Thyroid gland (tissue), 4 donors: ENCODE results near the gene OXLD1. TPM values are rescaled to one million over a fixed set of nuclear protein-coding genes. Genes with fewer than 3 reads are reported as not detected.

Experiments used
- DNase-seq, 2 donors: peaks; one replicate each; pipeline ENCODE4 v3.0.0-alpha.2; 2019
- H3K27ac ChIP-seq, 3 donors: fragments of 200-600 bp; sonication (generic); 1 replicate in 2 of 3; 2 replicates in 1 of 3; pipeline ENCODE4 v1.5.1; 2016 to 2019; ENCODE audit warnings: mild to moderate bottlenecking in 1 of 3, moderate library complexity in 1 of 3
- H3K27me3 ChIP-seq: fragments of 200-600 bp; sonication (generic); one replicate; pipeline ENCODE4 v1.5.1; 2019
- H3K36me3 ChIP-seq, 2 donors: fragments of 200-600 bp; sonication (generic); one replicate each; pipeline ENCODE4 v1.5.1; 2016 to 2019
- H3K4me1 ChIP-seq, 2 donors: fragments of 200-600 bp; sonication (generic); one replicate each; pipeline ENCODE4 v1.5.1; 2017 to 2019
- H3K4me3 ChIP-seq, 3 donors: fragments of 200-600 bp; sonication (generic); replicated peaks in 1 of 3; 1 replicate in 2 of 3; 2 replicates in 1 of 3; pipeline ENCODE4 v1.5.1; 2016; ENCODE audit warnings: mild to moderate bottlenecking in 1 of 3
- H3K9me3 ChIP-seq: fragments of 200-600 bp; sonication (generic); one replicate; pipeline ENCODE4 v1.5.1; 2017
- POLR2A ChIP-seq, 2 donors: fragments of 450-650 bp; IDR thresholded peaks; one replicate each; pipeline ENCODE4 v1.6.1; 2017; ENCODE audit warnings: antibody characterized with exemption in 2 of 2, mild to moderate bottlenecking in 2 of 2, moderate library complexity in 1 of 2
- WGBS, 2 donors: methylation state at CpG; one replicate each; pipeline ENCODE4 v1.1.5; 2017; 5-methylcytosine and 5-hydroxymethylcytosine counted together
- intact Hi-C: fragments of 100-400 bp; cut with DNase I; formaldehyde crosslinking; loops from one replicate; pipeline ENCODE4 v1.15.1; 2023
- total RNA-seq, 4 donors: library from RNA; depleted of rRNA; stranded (reverse); fragments of >200 nt; gene quantifications; one replicate each; pipeline ENCODE4 v1.2.3, GENCODE V29; 2016
- TF ChIP-seq, protein P1 (sequence below), 6 experiments: fragments of 200-600 bp in 3 of 6; fragments of 450-650 bp in 3 of 6; sonication (generic) in 3 of 6; IDR thresholded peaks; one replicate each; pipeline ENCODE4 v1.5.1; 2016 to 2019; ENCODE audit warnings: antibody characterized with exemption in 6 of 6, mild to moderate bottlenecking in 2 of 6, inconsistent platforms in 1 of 6, moderate library complexity in 1 of 6

Gene OXLD1
- total RNA-seq, 4 donors from 2014 or later = 20.5 to 46.3 (median 34.2) TPM

DNA sequence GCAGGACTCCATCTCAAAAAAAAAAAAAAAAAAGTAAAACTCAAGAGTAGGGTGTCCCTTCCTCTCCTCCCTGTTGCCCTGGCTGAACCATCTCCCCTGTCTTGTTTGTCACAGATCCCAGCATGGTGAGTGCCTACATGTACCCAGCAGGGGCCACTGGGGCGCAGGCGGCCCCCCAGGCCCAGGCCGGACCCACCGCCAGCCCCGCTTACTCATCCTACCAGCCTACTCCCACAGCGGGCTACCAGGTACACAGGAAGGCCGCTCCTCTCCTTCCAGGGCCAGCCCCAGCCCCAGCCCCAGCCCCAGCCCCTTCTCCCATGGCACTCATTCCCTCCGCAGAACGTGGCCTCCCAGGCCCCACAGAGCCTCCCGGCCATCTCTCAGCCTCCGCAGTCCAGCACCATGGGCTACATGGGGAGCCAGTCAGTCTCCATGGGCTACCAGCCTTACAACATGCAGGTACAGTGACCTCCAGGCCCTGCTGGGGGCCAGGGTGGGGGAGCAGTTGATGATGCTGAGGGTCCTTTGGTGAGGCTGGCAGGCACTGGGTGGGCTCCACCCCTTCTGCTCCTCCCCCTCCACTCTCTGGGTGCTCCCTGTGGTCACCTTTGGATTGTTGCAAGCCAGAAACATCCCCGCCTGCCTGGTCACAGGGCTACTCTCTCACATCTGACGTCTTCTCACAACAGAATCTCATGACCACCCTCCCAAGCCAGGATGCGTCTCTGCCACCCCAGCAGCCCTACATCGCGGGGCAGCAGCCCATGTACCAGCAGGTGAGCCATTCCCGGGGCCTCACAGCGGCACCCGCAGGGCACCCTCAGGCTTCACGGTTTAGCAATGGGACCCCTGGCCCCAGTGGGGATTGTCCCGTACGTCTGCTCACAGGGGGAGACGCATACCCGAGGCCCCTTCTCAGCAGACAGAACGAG lies 34.2 kb upstream of the OXLD1 start:
- intact Hi-C loops = no loop called here
- Histone ChIP-seq H3K9me3 (no peaks in the 10 kb centered on the region), H3K4me1 (peaks cover 18 to 24% of the 10 kb centered on the region in 2 donors), H3K4me3 (no peak overlapping the region), H3K27ac (no peak overlapping the region), H3K27me3 (no peaks in the 10 kb centered on the region), H3K36me3 (peaks cover 34 to 48% of the 10 kb centered on the region in 2 donors)
- no peak for DNase-seq
- 91 to 93% methylated on average over 22 to 24 of the region's 25 CpGs for WGBS, 2 donors
- no peak for TF ChIP-seq POLR2A (IDR thresholded peaks at IDR 0.05)
- TF ChIP-seq, protein P1, sequence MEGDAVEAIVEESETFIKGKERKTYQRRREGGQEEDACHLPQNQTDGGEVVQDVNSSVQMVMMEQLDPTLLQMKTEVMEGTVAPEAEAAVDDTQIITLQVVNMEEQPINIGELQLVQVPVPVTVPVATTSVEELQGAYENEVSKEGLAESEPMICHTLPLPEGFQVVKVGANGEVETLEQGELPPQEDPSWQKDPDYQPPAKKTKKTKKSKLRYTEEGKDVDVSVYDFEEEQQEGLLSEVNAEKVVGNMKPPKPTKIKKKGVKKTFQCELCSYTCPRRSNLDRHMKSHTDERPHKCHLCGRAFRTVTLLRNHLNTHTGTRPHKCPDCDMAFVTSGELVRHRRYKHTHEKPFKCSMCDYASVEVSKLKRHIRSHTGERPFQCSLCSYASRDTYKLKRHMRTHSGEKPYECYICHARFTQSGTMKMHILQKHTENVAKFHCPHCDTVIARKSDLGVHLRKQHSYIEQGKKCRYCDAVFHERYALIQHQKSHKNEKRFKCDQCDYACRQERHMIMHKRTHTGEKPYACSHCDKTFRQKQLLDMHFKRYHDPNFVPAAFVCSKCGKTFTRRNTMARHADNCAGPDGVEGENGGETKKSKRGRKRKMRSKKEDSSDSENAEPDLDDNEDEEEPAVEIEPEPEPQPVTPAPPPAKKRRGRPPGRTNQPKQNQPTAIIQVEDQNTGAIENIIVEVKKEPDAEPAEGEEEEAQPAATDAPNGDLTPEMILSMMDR (IDR thresholded peaks at IDR 0.05) = no peak

DNA sequence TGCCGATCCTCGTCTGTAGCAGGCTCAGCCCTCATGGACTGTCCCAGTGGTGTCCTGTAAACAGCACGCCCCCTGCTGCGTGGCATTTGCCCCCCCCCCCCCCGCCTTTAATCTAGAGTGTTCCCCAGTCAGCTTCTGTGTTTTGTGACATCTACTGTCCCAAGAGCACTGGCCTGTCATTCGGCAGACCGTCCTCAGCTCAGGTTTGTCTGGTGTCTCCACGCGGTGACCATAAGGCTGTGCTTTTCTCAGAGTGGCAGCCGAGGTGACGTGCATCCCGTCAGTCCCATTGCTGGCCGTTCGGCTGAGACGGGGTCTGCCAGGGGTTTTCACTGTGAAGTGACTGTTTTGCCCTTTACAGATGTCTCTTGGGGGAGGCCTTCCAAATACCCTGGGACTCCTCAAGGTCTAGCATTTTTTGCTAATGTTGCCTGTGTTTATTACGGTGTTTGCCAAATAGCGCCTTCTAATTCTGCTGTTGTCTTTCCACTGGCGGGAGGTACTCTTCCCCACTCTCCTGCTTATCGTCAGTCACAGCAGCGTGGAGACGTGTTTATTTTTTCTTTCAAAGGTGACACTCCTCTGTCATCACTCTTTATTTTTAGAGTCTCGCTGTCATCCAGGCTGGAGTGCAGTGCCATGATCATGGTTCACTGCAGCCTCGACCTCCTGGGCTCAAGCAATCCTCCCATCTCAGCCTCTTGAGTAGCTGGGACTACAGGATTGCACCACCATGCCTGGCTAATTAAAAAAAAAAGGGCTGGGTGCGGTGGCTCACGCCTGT lies 31.0 kb upstream of the OXLD1 start:
- peaks cover 57 to 73% of the 10 kb centered on the region in 2 donors for H3K36me3 ChIP-seq

DNA sequence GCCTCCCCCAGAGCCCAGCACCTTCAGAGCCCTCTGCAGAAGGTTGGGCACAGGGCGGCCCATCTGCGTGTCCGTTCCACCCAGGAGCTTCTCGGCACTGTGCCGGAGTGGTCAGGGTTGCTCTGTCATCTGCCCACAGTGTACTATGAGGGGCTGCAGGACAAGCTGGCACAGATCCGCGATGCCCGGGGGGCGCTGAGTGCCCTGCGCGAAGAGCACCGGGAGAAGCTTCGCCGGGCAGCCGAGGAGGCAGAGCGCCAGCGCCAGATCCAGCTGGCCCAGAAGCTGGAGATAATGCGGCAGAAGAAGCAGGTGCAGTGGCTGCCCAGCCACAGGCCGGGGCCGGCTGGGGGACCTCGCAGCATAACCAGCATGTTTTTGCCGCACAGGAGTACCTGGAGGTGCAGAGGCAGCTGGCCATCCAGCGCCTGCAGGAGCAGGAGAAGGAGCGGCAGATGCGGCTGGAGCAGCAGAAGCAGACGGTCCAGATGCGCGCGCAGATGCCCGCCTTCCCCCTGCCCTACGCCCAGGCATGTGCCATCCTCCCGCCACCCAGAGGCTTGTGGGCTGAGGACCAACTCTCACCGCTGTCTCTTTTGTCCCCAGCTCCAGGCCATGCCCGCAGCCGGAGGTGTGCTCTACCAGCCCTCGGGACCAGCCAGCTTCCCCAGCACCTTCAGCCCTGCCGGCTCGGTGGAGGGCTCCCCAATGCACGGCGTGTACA lies 30.0 kb upstream of the OXLD1 start:
- H3K4me1 ChIP-seq = peaks cover under 1 to 2% of the 10 kb centered on the region in 2 donors
- peaks cover 61 to 82% of the 10 kb centered on the region in 2 donors for H3K36me3 ChIP-seq
- intact Hi-C loops = no loop called here
- H3K4me3 ChIP-seq = no peak overlapping the region
- no peak overlapping the region for H3K27ac ChIP-seq
- no peak for TF ChIP-seq POLR2A (IDR thresholded peaks at IDR 0.05)
- TF ChIP-seq, protein P1 (IDR thresholded peaks at IDR 0.05) = no peak
- no peaks in the 10 kb centered on the region for H3K27me3 ChIP-seq
- no peaks in the 10 kb centered on the region for H3K9me3 ChIP-seq
- DNase-seq = no peak
- 95 to 96% methylated on average over 21 to 31 of the region's 40 CpGs for WGBS, 2 donors

More for the DNA sequence above, 31.0 kb upstream of the OXLD1 start:
- Histone ChIP-seq H3K27ac (no peak overlapping the region), H3K9me3 (no peaks in the 10 kb centered on the region), H3K4me1 (peaks cover 11 to 13% of the 10 kb centered on the region in 2 donors), H3K4me3 (no peak overlapping the region), H3K27me3 (no peaks in the 10 kb centered on the region)
- intact Hi-C loops = no loop called here
- DNase-seq = no peak
- WGBS, 2 donors = 91 to 92% methylated on average over 23 to 25 of the region's 25 CpGs
- TF ChIP-seq, protein P1 (IDR thresholded peaks at IDR 0.05) = no peak
- TF ChIP-seq POLR2A (IDR thresholded peaks at IDR 0.05) = no peak

DNA sequence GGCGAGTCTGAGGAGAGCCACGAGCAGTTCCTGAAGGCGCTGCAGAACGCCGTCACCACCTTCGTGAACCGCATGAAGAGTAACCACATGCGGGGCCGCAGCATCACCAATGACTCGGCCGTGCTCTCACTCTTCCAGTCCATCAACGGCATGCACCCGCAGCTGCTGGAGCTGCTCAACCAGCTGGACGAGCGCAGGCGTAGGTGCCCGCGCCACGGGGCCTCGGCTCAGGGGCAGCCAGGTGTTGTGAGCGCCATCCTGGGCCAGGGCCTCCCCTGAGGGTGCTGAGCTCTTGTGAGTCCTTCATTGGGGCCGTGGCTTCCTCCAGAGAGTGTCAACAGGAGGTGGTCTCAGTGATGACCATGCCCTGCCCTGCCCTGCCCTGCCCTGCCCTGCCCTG lies 29.4 kb upstream of the OXLD1 start:
- TF ChIP-seq, protein P1 (IDR thresholded peaks at IDR 0.05) = no peak
- no peak for TF ChIP-seq POLR2A (IDR thresholded peaks at IDR 0.05)
- Histone ChIP-seq H3K4me1 (no peaks in the 10 kb centered on the region), H3K27me3 (no peaks in the 10 kb centered on the region), H3K4me3 (no peak overlapping the region), H3K27ac (no peak overlapping the region), H3K9me3 (no peaks in the 10 kb centered on the region), H3K36me3 (peaks cover 61 to 82% of the 10 kb centered on the region in 2 donors)
- intact Hi-C loops = no loop called here
- 89 to 94% methylated on average over 17 to 19 of the region's 22 CpGs for WGBS, 2 donors
- no peak for DNase-seq
